Vagina (tissue), 2 donors: Measurements from ENCODE around the gene POLA1. TPM values are rescaled to one million over a fixed set of nuclear protein-coding genes. Genes with fewer than 3 reads are reported as not detected.

Source experiments
- DNase-seq, 2 donors: peaks; one replicate each; pipeline ENCODE4 v3.0.0-alpha.2; 2017; ENCODE audit errors: extremely low spot score in 2 of 2
- H3K27ac ChIP-seq: fragments of 200-600 bp; sonication (generic); one replicate; pipeline ENCODE4 v1.5.1; 2019
- H3K27me3 ChIP-seq: fragments of 200-600 bp; sonication (generic); one replicate; pipeline ENCODE4 v1.5.1; 2019
- H3K36me3 ChIP-seq, 2 donors: fragments of 200-600 bp; sonication (generic); one replicate each; pipeline ENCODE4 v1.5.1; 2017 to 2019
- H3K4me1 ChIP-seq: fragments of 200-600 bp; sonication (generic); one replicate; pipeline ENCODE4 v1.5.1; 2019
- H3K4me3 ChIP-seq, 2 donors: fragments of 200-600 bp; sonication (generic); 1 replicate in 1 of 2; 2 replicates in 1 of 2; pipeline ENCODE4 v1.5.1; 2016 to 2019
- H3K9me3 ChIP-seq: fragments of 200-600 bp; sonication (generic); one replicate; pipeline ENCODE4 v1.5.1; 2019
- CTCF ChIP-seq, 3 experiments: fragments of 450-650 bp in 2 of 3; fragments of 200-600 bp in 1 of 3; sonication (generic) in 1 of 3; IDR thresholded peaks; one replicate each; pipeline ENCODE4 v1.5.1; 2017 to 2019; ENCODE audit warnings: antibody characterized with exemption in 3 of 3, mild to moderate bottlenecking in 2 of 3, moderate library complexity in 2 of 3
- POLR2A ChIP-seq, 2 donors: fragments of 450-650 bp; IDR thresholded peaks; one replicate each; pipeline ENCODE4 v1.6.1; 2017; ENCODE audit warnings: antibody characterized with exemption in 2 of 2, mild to moderate bottlenecking in 2 of 2, moderate library complexity in 2 of 2
- POLR2AphosphoS5 ChIP-seq, 2 donors: sonication (generic); formaldehyde crosslinking; IDR thresholded peaks; one replicate each; pipeline ENCODE4 v1.9.0; 2017; ENCODE audit warnings: antibody characterized with exemption in 2 of 2, mild to moderate bottlenecking in 2 of 2, low read depth in 1 of 2; ENCODE audit not compliant: insufficient read depth in 1 of 2
- intact Hi-C: fragments of 100-400 bp; cut with DNase I; formaldehyde crosslinking; loops from one replicate; pipeline ENCODE4 v1.15.1; 2023
- total RNA-seq: library from RNA; depleted of rRNA; stranded (reverse); fragments of >200 nt; gene quantifications from one replicate; pipeline ENCODE4 v1.2.3, GENCODE V29; 2016

The POLA1 gene
- total RNA-seq, 1 donor from 2014 or later = 17.2 TPM

GRCh38 chrX:25016361-25016671 lies 322.6 kb downstream of the POLA1 start:
- Histone ChIP-seq H3K4me1 (peaks cover 13% of the 10 kb centered on the region), H3K27me3 (peaks cover 6% of the 10 kb centered on the region), H3K4me3 (no peak overlapping the region), H3K36me3 (no peaks in the 10 kb centered on the region), H3K27ac (no peak overlapping the region), H3K9me3 (no peaks in the 10 kb centered on the region)
- TF ChIP-seq POLR2A (IDR thresholded peaks at IDR 0.05) (no peak), CTCF (IDR thresholded peaks at IDR 0.05) (no peak), POLR2AphosphoS5 (IDR thresholded peaks at IDR 0.05; ENCODE audit: insufficient read depth in 1 of 2, low read depth in 1 of 2) (no peak)
- intact Hi-C loops = no loop called here
- no peak for DNase-seq

- intact Hi-C loops = no loop called here
- Histone ChIP-seq H3K4me1 (peaks cover 13% of the 10 kb centered on the region), H3K27me3 (peaks cover 7% of the 10 kb centered on the region), H3K9me3 (no peaks in the 10 kb centered on the region), H3K4me3 (no peak overlapping the region), H3K27ac (no peak overlapping the region), H3K36me3 (no peaks in the 10 kb centered on the region)
- TF ChIP-seq CTCF (IDR thresholded peaks at IDR 0.05) (no peak), POLR2AphosphoS5 (IDR thresholded peaks at IDR 0.05; ENCODE audit: insufficient read depth in 1 of 2, low read depth in 1 of 2) (no peak), POLR2A (IDR thresholded peaks at IDR 0.05) (no peak)
- DNase-seq = no peak
Observed at GRCh38 chrX:25016938-25017598, 323.4 kb downstream of the POLA1 start.

- no peaks in the 10 kb centered on the region for H3K9me3 ChIP-seq
- no peaks in the 10 kb centered on the region for H3K36me3 ChIP-seq
- TF ChIP-seq POLR2AphosphoS5 (IDR thresholded peaks at IDR 0.05; ENCODE audit: insufficient read depth in 1 of 2, low read depth in 1 of 2) (no peak), CTCF (IDR thresholded peaks at IDR 0.05) (no peak), POLR2A (IDR thresholded peaks at IDR 0.05) (no peak)
- H3K27ac ChIP-seq = no peak overlapping the region
- intact Hi-C loops = no loop called here
- peaks cover 10% of the 10 kb centered on the region for H3K4me1 ChIP-seq
- H3K27me3 ChIP-seq = peaks cover 11% of the 10 kb centered on the region
- H3K4me3 ChIP-seq = no peak overlapping the region
- DNase-seq = no peak
Observed at GRCh38 chrX:25017667-25018247, 324.0 kb downstream of the POLA1 start.

- TF ChIP-seq POLR2A (IDR thresholded peaks at IDR 0.05) (no peak), POLR2AphosphoS5 (IDR thresholded peaks at IDR 0.05; ENCODE audit: insufficient read depth in 1 of 2, low read depth in 1 of 2) (no peak), CTCF (IDR thresholded peaks at IDR 0.05) (no peak)
- H3K9me3 ChIP-seq = no peaks in the 10 kb centered on the region
- intact Hi-C loops = no loop called here
Observed at GRCh38 chrX:25018682-25019081, 325.0 kb downstream of the POLA1 start.

GRCh38 chrX:25019707-25020390 lies 326.1 kb downstream of the POLA1 start:
- no peak overlapping the region for H3K4me3 ChIP-seq
- no peaks in the 10 kb centered on the region for H3K36me3 ChIP-seq
- no peak for DNase-seq
- H3K27ac ChIP-seq = no peak overlapping the region
- TF ChIP-seq CTCF (IDR thresholded peaks at IDR 0.05) (no peak), POLR2A (IDR thresholded peaks at IDR 0.05) (no peak)
- H3K27me3 ChIP-seq = peaks cover 16% of the 10 kb centered on the region
- H3K4me1 ChIP-seq = peaks cover 8% of the 10 kb centered on the region
- H3K9me3 ChIP-seq = no peaks in the 10 kb centered on the region
- intact Hi-C loops = no loop called here

More at GRCh38 chrX:25018682-25019081, 325.0 kb downstream of the POLA1 start:
- Histone ChIP-seq H3K4me1 (peaks cover 8% of the 10 kb centered on the region), H3K36me3 (no peaks in the 10 kb centered on the region), H3K4me3 (no peak overlapping the region), H3K27me3 (peaks cover 16% of the 10 kb centered on the region), H3K27ac (no peak overlapping the region)
- no peak for DNase-seq
